NCI-H1436 treated with DMSO at 0.1 percent for 48 hours (cell line): Measurements from ENCODE around the gene UBE2U.

Source experiments
- DNase-seq: peaks from one replicate; lab custom pipeline; 2025; lab: John Stamatoyannopoulos, UW

Gene UBE2U

GRCh38 chr1:64293820-64294219 lies 90.4 kb downstream of the UBE2U start:
- DNase-seq = no peak

GRCh38 chr1:64295136-64295535 lies 91.7 kb downstream of the UBE2U start:
- no peak for DNase-seq

GRCh38 chr1:64295561-64295960 lies 92.1 kb downstream of the UBE2U start:
- DNase-seq = no peak

- DNase-seq = no peak
Measured at GRCh38 chr1:64296459-64296858, 93.0 kb downstream of the UBE2U start.

- no peak for DNase-seq
Measured at GRCh38 chr1:64302194-64302593, 98.8 kb downstream of the UBE2U start.

- no peak for DNase-seq
Measured at GRCh38 chr1:64302971-64303370, 99.5 kb downstream of the UBE2U start.

- DNase-seq = no peak
Measured at GRCh38 chr1:64304823-64305222, 101.4 kb downstream of the UBE2U start.

- no peak for DNase-seq
Measured at GRCh38 chr1:64308866-64309265, 105.4 kb downstream of the UBE2U start.

- DNase-seq = no peak
Measured at GRCh38 chr1:64309431-64309831, 106.0 kb downstream of the UBE2U start.

GRCh38 chr1:64310760-64311159 lies 107.3 kb downstream of the UBE2U start:
- DNase-seq = no peak

- DNase-seq = no peak
Measured at GRCh38 chr1:64312431-64312830, 109.0 kb downstream of the UBE2U start.

- no peak for DNase-seq
Measured at GRCh38 chr1:64315402-64315801, 112.0 kb downstream of the UBE2U start.
